HepG2 (cell line): ENCODE measurements around the gene ANTKMT. TPM values are rescaled to one million over a fixed set of nuclear protein-coding genes. Genes with fewer than 3 reads are reported as not detected.

Experiments used
- KLF16 ChIP-seq, 2 experiments: sonication (generic) in 1 of 2; formaldehyde crosslinking in 1 of 2; IDR thresholded peaks; 2 replicates each; pipeline versions ENCODE4 v1.6.1 to v1.8.0; 2016 to 2023; ENCODE audit warnings: missing genetic modification reagents in 2 of 2, missing compliant biosample characterization in 1 of 2
- MED8 ChIP-seq: sonication (generic); formaldehyde crosslinking; IDR thresholded peaks from 2 replicates; pipeline ENCODE4 v1.8.1; 2023; ENCODE audit warnings: mild to moderate bottlenecking, missing genetic modification reagents; ENCODE audit not compliant: insufficient replicate concordance
- ZMYM2 ChIP-seq: sonication (generic); formaldehyde crosslinking; IDR thresholded peaks from 2 replicates; pipeline ENCODE4 v1.8.0; 2022; ENCODE audit warnings: mild to moderate bottlenecking, missing genetic modification reagents
- ZNF253 ChIP-seq: sonication (generic); formaldehyde crosslinking; IDR thresholded peaks from 2 replicates; pipeline ENCODE4 v1.8.0; 2022; ENCODE audit warnings: mild to moderate bottlenecking, missing genetic modification reagents, borderline replicate concordance
- ZNF430 ChIP-seq: sonication (generic); formaldehyde crosslinking; IDR thresholded peaks from 2 replicates; pipeline ENCODE4 v1.9.0; 2021; ENCODE audit warnings: mild to moderate bottlenecking, missing genetic modification reagents
- ZNF446 ChIP-seq: sonication (generic); formaldehyde crosslinking; IDR thresholded peaks from 2 replicates; pipeline ENCODE4 v1.5.0; 2020; ENCODE audit warnings: mild to moderate bottlenecking, missing genetic modification reagents
- ZNF589 ChIP-seq: sonication (generic); formaldehyde crosslinking; conservative IDR thresholded peaks from 2 replicates; pipeline ENCODE4 v1.8.0; 2022; ENCODE audit warnings: mild to moderate bottlenecking, moderate library complexity, missing genetic modification reagents
- polyA plus RNA-seq, 8 experiments: library from polyadenylated mRNA; depleted of rRNA in 3 of 8; stranded (reverse) in 7 of 8; unstranded in 1 of 8; fragments of >200 nt; fragmentation: Illumina TruSeq in 4 of 8; extraction: Trizol in 4 of 8; gene quantifications; 2 replicates each; pipeline versions ENCODE4 v1.2.1 to v1.2.3, GENCODE V29; 2011 to 2016; ENCODE audit warnings: low read depth in 4 of 8, missing spikeins in 1 of 8, mixed read lengths in 1 of 8; ENCODE audit not compliant: insufficient read depth in 1 of 8
- total RNA-seq, 5 experiments: library from RNA; depleted of rRNA; stranded (reverse); fragments of >200 nt; fragmentation: Illumina TruSeq; extraction: Trizol; gene quantifications; 2 replicates each; pipeline ENCODE4 v1.2.3, GENCODE V29; 2016; ENCODE audit warnings: low read depth in 1 of 5
- TF ChIP-seq, protein P1 (sequence below), 2 experiments: sonication (generic) in 1 of 2; formaldehyde crosslinking in 1 of 2; IDR thresholded peaks; 2 replicates each; pipeline versions ENCODE4 v1.4.0 to v1.6.1; 2018 to 2020; ENCODE audit warnings: missing genetic modification reagents in 2 of 2, borderline replicate concordance in 1 of 2, low read depth in 1 of 2, mild to moderate bottlenecking in 1 of 2, missing biosample characterization in 1 of 2
- TF ChIP-seq, protein P2 (sequence below): sonication (generic); formaldehyde crosslinking; IDR thresholded peaks from 2 replicates; pipeline ENCODE4 v1.4.0; 2020; ENCODE audit warnings: mild to moderate bottlenecking, missing genetic modification reagents
- TF ChIP-seq, protein P3 (sequence below): sonication (generic); formaldehyde crosslinking; IDR thresholded peaks from 2 replicates; pipeline ENCODE4 v1.8.0; 2023; ENCODE audit warnings: mild to moderate bottlenecking, missing genetic modification reagents
- TF ChIP-seq, protein P4 (sequence below): sonication (generic); formaldehyde crosslinking; IDR thresholded peaks from 2 replicates; pipeline ENCODE4 v1.8.0; 2022; ENCODE audit warnings: mild to moderate bottlenecking, missing genetic modification reagents
- TF ChIP-seq, protein P5 (sequence below): sonication (generic); formaldehyde crosslinking; IDR thresholded peaks from 2 replicates; pipeline ENCODE4 v1.8.1; 2022; ENCODE audit warnings: low read depth, mild to moderate bottlenecking, missing genetic modification reagents
- TF ChIP-seq, protein P6 (sequence below): sonication (generic); formaldehyde crosslinking; IDR thresholded peaks from 2 replicates; pipeline ENCODE4 v1.4.0; 2020; ENCODE audit warnings: mild to moderate bottlenecking, low read depth, missing genetic modification reagents
- TF ChIP-seq, protein P7 (sequence below): sonication (generic); formaldehyde crosslinking; IDR thresholded peaks from 2 replicates; pipeline ENCODE4 v1.5.0; 2020; ENCODE audit warnings: mild to moderate bottlenecking, missing genetic modification reagents, borderline replicate concordance

Gene ANTKMT
- total and polyA plus RNA-seq, 2 of the 13 experiments (the other 11 are each of a cell fraction or from before 2014, with no cell fraction given), result 7.5 to 47.8 TPM

DNA sequence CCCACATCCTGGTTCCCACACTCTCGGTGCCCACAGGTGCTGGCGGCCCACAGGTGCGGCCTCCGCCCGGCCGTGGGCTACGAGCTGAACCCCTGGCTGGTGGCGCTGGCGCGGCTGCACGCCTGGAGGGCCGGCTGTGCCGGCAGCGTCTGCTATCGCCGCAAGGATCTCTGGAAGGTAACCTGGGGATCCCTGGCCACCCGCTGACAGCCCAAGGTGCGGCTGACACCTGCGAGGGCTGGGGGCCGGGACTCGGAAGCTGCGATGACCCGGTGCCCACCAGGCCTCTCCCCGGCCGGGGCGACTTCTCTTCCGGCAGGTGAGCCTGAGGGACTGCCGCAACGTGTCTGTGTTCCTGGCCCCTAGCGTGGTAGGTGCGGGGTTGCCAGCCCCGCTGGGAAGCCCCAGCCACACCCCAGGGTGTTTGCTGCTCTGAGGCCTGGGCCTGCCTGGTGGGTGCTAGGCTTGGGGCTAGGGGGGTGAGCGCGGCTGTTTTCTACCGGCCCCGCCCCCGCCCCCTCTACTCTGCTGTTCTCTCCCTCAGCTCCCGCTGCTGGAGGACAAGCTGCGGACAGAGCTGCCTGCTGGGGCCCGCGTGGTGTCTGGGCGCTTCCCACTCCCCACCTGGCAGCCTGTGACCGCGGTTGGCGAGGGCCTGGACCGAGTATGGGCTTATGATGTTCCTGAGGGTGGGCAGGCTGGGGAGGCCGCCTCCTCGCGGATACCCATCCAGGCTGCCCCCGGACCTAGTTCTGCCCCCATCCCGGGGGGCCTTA lies 1.0 kb downstream of the ANTKMT start (continued):
- TF ChIP-seq, protein P1, sequence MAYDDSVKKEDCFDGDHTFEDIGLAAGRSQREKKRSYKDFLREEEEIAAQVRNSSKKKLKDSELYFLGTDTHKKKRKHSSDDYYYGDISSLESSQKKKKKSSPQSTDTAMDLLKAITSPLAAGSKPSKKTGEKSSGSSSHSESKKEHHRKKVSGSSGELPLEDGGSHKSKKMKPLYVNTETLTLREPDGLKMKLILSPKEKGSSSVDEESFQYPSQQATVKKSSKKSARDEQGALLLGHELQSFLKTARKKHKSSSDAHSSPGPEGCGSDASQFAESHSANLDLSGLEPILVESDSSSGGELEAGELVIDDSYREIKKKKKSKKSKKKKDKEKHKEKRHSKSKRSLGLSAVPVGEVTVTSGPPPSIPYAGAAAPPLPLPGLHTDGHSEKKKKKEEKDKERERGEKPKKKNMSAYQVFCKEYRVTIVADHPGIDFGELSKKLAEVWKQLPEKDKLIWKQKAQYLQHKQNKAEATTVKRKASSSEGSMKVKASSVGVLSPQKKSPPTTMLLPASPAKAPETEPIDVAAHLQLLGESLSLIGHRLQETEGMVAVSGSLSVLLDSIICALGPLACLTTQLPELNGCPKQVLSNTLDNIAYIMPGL (CRISPR knock-in tag; IDR thresholded peaks at IDR 0.05; ENCODE audit: borderline replicate concordance in 1 of 2, low read depth in 1 of 2), result no peak
- TF ChIP-seq ZNF446 (0 out of 2 replicates have a peak, but pooled peaks have one; percentile 5), MED8 (peak; percentile 3), ZNF589 (0 out of 2 replicates have a peak, but pooled peaks have one; percentile 0), ZMYM2 (CRISPR knock-in tag) (no peak), ZNF430 (peak; percentile 32; the same call in 1 of the 2 replicates), KLF16 (CRISPR knock-in tag; IDR thresholded peaks at IDR 0.05) (no peak), ZNF253 (CRISPR knock-in tag) (0 out of 2 replicates have a peak, but pooled peaks have one; percentile 2)
- TF ChIP-seq, protein P2, sequence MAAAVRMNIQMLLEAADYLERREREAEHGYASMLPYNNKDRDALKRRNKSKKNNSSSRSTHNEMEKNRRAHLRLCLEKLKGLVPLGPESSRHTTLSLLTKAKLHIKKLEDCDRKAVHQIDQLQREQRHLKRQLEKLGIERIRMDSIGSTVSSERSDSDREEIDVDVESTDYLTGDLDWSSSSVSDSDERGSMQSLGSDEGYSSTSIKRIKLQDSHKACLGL (CRISPR knock-in tag), result 0 out of 2 replicates have a peak, but pooled peaks have one; percentile 5
- TF ChIP-seq, protein P3, sequence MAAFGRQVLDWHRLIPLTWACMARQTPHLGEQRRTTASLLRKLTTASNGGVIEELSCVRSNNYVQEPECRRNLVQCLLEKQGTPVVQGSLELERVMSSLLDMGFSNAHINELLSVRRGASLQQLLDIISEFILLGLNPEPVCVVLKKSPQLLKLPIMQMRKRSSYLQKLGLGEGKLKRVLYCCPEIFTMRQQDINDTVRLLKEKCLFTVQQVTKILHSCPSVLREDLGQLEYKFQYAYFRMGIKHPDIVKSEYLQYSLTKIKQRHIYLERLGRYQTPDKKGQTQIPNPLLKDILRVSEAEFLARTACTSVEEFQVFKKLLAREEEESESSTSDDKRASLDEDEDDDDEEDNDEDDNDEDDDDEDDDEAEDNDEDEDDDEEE (CRISPR knock-in tag), result peak; percentile 49; the same call in 1 of the 2 replicates
- TF ChIP-seq, protein P4, sequence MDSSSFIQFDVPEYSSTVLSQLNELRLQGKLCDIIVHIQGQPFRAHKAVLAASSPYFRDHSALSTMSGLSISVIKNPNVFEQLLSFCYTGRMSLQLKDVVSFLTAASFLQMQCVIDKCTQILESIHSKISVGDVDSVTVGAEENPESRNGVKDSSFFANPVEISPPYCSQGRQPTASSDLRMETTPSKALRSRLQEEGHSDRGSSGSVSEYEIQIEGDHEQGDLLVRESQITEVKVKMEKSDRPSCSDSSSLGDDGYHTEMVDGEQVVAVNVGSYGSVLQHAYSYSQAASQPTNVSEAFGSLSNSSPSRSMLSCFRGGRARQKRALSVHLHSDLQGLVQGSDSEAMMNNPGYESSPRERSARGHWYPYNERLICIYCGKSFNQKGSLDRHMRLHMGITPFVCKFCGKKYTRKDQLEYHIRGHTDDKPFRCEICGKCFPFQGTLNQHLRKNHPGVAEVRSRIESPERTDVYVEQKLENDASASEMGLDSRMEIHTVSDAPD, result 0 out of 2 replicates have a peak, but pooled peaks have one; percentile 4
- TF ChIP-seq, protein P5, sequence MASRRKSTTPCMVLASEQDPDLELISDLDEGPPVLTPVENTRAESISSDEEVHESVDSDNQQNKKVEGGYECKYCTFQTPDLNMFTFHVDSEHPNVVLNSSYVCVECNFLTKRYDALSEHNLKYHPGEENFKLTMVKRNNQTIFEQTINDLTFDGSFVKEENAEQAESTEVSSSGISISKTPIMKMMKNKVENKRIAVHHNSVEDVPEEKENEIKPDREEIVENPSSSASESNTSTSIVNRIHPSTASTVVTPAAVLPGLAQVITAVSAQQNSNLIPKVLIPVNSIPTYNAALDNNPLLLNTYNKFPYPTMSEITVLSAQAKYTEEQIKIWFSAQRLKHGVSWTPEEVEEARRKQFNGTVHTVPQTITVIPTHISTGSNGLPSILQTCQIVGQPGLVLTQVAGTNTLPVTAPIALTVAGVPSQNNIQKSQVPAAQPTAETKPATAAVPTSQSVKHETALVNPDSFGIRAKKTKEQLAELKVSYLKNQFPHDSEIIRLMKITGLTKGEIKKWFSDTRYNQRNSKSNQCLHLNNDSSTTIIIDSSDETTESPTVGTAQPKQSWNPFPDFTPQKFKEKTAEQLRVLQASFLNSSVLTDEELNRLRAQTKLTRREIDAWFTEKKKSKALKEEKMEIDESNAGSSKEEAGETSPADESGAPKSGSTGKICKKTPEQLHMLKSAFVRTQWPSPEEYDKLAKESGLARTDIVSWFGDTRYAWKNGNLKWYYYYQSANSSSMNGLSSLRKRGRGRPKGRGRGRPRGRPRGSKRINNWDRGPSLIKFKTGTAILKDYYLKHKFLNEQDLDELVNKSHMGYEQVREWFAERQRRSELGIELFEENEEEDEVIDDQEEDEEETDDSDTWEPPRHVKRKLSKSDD (CRISPR knock-in tag), result 0 out of 2 replicates have a peak, but pooled peaks have one; percentile 2
- TF ChIP-seq, protein P6, sequence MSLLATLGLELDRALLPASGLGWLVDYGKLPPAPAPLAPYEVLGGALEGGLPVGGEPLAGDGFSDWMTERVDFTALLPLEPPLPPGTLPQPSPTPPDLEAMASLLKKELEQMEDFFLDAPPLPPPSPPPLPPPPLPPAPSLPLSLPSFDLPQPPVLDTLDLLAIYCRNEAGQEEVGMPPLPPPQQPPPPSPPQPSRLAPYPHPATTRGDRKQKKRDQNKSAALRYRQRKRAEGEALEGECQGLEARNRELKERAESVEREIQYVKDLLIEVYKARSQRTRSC (CRISPR knock-in tag), result 0 out of 2 replicates have a peak, but pooled peaks have one; percentile 3
- TF ChIP-seq, protein P7, sequence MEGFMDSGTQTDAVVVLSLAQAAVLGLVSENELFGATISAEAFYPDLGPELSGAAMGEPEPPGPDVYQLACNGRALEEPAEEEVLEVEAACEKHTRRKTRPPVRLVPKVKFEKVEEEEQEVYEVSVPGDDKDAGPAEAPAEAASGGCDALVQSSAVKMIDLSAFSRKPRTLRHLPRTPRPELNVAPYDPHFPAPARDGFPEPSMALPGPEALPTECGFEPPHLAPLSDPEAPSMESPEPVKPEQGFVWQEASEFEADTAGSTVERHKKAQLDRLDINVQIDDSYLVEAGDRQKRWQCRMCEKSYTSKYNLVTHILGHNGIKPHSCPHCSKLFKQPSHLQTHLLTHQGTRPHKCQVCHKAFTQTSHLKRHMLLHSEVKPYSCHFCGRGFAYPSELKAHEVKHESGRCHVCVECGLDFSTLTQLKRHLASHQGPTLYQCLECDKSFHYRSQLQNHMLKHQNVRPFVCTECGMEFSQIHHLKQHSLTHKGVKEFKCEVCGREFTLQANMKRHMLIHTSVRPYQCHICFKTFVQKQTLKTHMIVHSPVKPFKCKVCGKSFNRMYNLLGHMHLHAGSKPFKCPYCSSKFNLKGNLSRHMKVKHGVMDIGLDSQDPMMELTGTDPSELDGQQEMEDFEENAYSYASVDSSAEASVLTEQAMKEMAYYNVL (CRISPR knock-in tag), result 0 out of 2 replicates have a peak, but pooled peaks have one; percentile 9
